ENCODE results near the gene PABPN1L. TPM values are rescaled to one million over a fixed set of nuclear protein-coding genes. Genes with fewer than 3 reads are reported as not detected.
A peak's percentile ranks its signal among the peaks of the same experiment; 100 is the strongest.

Gene PABPN1L
- total and polyA plus RNA-seq, 7 donors: 0.15 TPM; not detected in 6

- WGBS, 2 donors: 95% methylated on average over 19 of the region's 19 CpGs
- Histone ChIP-seq H3K27ac (no peak overlapping the region), H3K4me3 (no peak overlapping the region), H3K27me3 (no peaks in the 10 kb centered on the region), H3K9me3 (no peaks in the 10 kb centered on the region), H3K36me3 (peaks cover 20 to 44% (median 26%) of the 10 kb centered on the region in 4 donors), H3K4me1 (peaks cover 0 to 14% (median 9%) of the 10 kb centered on the region in 4 donors)
- TF ChIP-seq POLR2A (IDR thresholded peaks at IDR 0.05) (no peak), EP300 (IDR thresholded peaks at IDR 0.05) (no peak), POLR2AphosphoS5 (IDR thresholded peaks at IDR 0.05) (no peak)
- TF ChIP-seq, protein P1, sequence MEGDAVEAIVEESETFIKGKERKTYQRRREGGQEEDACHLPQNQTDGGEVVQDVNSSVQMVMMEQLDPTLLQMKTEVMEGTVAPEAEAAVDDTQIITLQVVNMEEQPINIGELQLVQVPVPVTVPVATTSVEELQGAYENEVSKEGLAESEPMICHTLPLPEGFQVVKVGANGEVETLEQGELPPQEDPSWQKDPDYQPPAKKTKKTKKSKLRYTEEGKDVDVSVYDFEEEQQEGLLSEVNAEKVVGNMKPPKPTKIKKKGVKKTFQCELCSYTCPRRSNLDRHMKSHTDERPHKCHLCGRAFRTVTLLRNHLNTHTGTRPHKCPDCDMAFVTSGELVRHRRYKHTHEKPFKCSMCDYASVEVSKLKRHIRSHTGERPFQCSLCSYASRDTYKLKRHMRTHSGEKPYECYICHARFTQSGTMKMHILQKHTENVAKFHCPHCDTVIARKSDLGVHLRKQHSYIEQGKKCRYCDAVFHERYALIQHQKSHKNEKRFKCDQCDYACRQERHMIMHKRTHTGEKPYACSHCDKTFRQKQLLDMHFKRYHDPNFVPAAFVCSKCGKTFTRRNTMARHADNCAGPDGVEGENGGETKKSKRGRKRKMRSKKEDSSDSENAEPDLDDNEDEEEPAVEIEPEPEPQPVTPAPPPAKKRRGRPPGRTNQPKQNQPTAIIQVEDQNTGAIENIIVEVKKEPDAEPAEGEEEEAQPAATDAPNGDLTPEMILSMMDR (IDR thresholded peaks at IDR 0.05): no peak
- intact Hi-C loops (cut with DNase I): no loop called here
- DNase-seq: no peak
These were observed 5.1 kb downstream of the PABPN1L start for GRCh38 chr16:88861359-88861758.

- no peak for DNase-seq
- no peak overlapping the region for H3K27ac ChIP-seq
- H3K27me3 ChIP-seq: no peaks in the 10 kb centered on the region
- no peaks in the 10 kb centered on the region for H3K9me3 ChIP-seq
- H3K4me3 ChIP-seq: no peak overlapping the region
- 94 to 95% methylated on average over 20 of the region's 20 CpGs for WGBS, 2 donors
- H3K36me3 ChIP-seq: peaks cover 20 to 44% (median 26%) of the 10 kb centered on the region in 4 donors
- H3K4me1 ChIP-seq: peaks cover 0 to 27% (median 20%) of the 10 kb centered on the region in 4 donors
- TF ChIP-seq, protein P1 (IDR thresholded peaks at IDR 0.05): no peak
- TF ChIP-seq EP300 (IDR thresholded peaks at IDR 0.05): no peak
- TF ChIP-seq POLR2A (IDR thresholded peaks at IDR 0.05): no peak
- no peak for TF ChIP-seq POLR2AphosphoS5 (IDR thresholded peaks at IDR 0.05)
- intact Hi-C loops (cut with DNase I): loop anchor here (5.0 kb wide), 2 partner anchors 122 to 358 kb away; partner anchors contain the start of gene ZNF778
These were observed 6.9 kb downstream of the PABPN1L start for GRCh38 chr16:88859381-88860091.

- peaks cover 0 to 27% (median 20%) of the 10 kb centered on the region in 4 donors for H3K4me1 ChIP-seq
- 13 to 14% methylated on average over 12 of the region's 12 CpGs for WGBS, 2 donors
- TF ChIP-seq, protein P1 (IDR thresholded peaks at IDR 0.05): peak; percentile 42 to 58 (median 52)
- TF ChIP-seq POLR2A (IDR thresholded peaks at IDR 0.05): no peak
- H3K4me3 ChIP-seq: peak overlapping the region; percentile 70 to 95 (median 80)
- no peaks in the 10 kb centered on the region for H3K27me3 ChIP-seq
- intact Hi-C loops (cut with DNase I): loop anchor here (1.0 to 5.0 kb wide), 3 partner anchors 47 to 359 kb away; partner anchors contain the start of genes APRT and ZNF778
- peak; percentile 88 for DNase-seq
- H3K36me3 ChIP-seq: peaks cover 20 to 44% (median 26%) of the 10 kb centered on the region in 4 donors
- H3K9me3 ChIP-seq: no peaks in the 10 kb centered on the region
- H3K27ac ChIP-seq: peak overlapping the region; percentile 77 to 88 (median 82)
These were observed 8.6 kb downstream of the PABPN1L start for GRCh38 chr16:88857728-88858339.

DNA sequence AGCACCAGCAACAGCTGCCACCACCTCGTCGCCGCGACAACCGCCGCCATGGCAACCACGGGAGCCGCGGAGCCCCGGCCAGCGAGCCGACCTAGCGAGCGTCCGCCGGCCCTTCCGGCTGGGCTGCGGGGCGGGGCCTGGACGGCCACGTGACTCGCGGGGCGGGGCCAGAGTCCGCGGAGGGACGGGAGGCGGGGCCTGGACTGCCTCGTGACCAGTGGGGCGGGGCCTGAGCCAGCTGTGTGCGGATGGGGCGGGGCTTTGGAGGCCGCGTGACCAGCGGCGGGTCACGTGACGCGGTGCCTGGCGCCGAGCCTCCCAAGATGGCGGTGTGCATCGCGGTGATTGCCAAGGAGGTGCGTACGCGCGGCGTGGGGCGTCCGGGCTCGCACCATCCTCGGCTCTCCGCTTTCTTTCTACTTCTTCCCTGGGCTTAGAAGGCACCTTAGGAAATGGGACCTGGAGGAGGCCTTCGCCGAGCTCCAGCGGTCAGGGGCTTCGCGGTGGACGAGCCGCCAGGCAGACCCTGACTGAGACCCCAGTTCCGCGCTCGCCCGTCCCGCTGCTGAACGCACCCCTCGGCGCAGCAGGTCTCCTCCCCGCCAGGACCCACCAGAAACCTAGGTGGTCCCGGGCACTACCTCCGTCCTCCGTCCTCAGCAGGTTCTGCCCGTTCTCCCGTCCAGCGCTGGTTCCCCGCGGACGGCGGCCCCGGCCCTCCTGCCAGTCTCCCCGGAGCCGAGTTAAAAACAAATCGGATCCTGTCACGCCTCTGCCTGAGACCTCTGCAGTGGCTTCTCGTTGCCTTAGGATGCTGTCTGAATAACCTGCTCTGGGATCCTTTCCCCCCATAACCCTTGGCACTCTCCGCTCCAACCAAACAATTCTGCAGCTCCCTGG is 9.4 kb downstream of the PABPN1L start, which contains the start of the genes GALNS and TRAPPC2L:
GALNS (minus strand) TSS at position 120 of the 900 bp plus-strand sequence; CDS start at position 50, 70 bp downstream.
TRAPPC2L (plus strand) TSS at position 300 of the 900 bp plus-strand sequence; CDS start at position 324, 24 bp downstream.
- H3K4me1 ChIP-seq: peaks cover 0 to 27% (median 20%) of the 10 kb centered on the region in 4 donors
- H3K4me3 ChIP-seq: peak within 1 kb of the TSS; percentile 70 to 95 (median 80)
- H3K9me3 ChIP-seq: no peaks in the 10 kb centered on the region
- TF ChIP-seq, protein P1 (IDR thresholded peaks at IDR 0.05): no peak
- TF ChIP-seq POLR2AphosphoS5 (IDR thresholded peaks at IDR 0.05) (peak; percentile 82 to 95 (median 93)), POLR2A (IDR thresholded peaks at IDR 0.05) (peak; percentile 25 to 65), EP300 (IDR thresholded peaks at IDR 0.05) (no peak)
- H3K27me3 ChIP-seq: no peaks in the 10 kb centered on the region
- WGBS, 2 donors: 0% methylated on average over 87 of the region's 87 CpGs
- intact Hi-C loops (cut with DNase I): loop anchor here (1.0 to 5.0 kb wide), 3 partner anchors 46 to 360 kb away; partner anchors contain the start of genes APRT and ZNF778
- H3K27ac ChIP-seq: peak within 1 kb of the TSS; percentile 77 to 88 (median 82)
- peaks cover 20 to 37% (median 22%) of the 10 kb centered on the region in 4 donors for H3K36me3 ChIP-seq
- DNase-seq: peak; percentile 99

All from sigmoid colon (tissue), 7 donors.